HEK293 (cell line): ENCODE data around the gene STK40.

Experiments
- CTCF ChIA-PET: fragments of 350-600 bp; formaldehyde crosslinking; extraction: SDS; loops from one replicate; lab custom pipeline; 2021; ENCODE audit warnings: antibody characterized with exemption; lab: Yijun Ruan, JAX
- POLR2A ChIA-PET: fragments of 300-600 bp; formaldehyde crosslinking; extraction: SDS; loops from one replicate; lab custom pipeline; 2020; ENCODE audit warnings: antibody characterized with exemption, inconsistent platforms; lab: Yijun Ruan, JAX
- H3K27ac ChIP-seq: fragments of 200-500 bp; sonication (Bioruptor generic); 2 replicates; pipeline ENCODE4 v1.5.1; 2014; ENCODE audit warnings: low read depth, low read length, control low read depth, inconsistent platforms; ENCODE audit errors: extremely low read depth
- H3K36me3 ChIP-seq, 2 experiments: fragments of 200-500 bp in 1 of 2; sonication (Bioruptor generic) in 1 of 2; 1 replicate in 1 of 2; 2 replicates in 1 of 2; pipeline ENCODE4 v1.5.1; 2014 to 2017; ENCODE audit warnings: inconsistent platforms in 2 of 2, low read length in 2 of 2; ENCODE audit not compliant: control insufficient read depth in 2 of 2, insufficient read depth in 1 of 2
- H3K4me1 ChIP-seq: fragments of 200-500 bp; sonication (Bioruptor generic); 2 replicates; pipeline ENCODE4 v1.5.1; 2014; ENCODE audit warnings: mild to moderate bottlenecking, low read length, inconsistent platforms; ENCODE audit not compliant: control insufficient read depth, insufficient read depth
- H3K4me3 ChIP-seq: 2 replicates; pipeline ENCODE4 v1.5.1; 2011; ENCODE audit warnings: low read depth, mild to moderate bottlenecking, control low read depth, low read length, moderate library complexity
- H3K9me3 ChIP-seq: fragments of 200-500 bp; sonication (Bioruptor generic); 2 replicates; pipeline ENCODE4 v1.5.1; 2014; ENCODE audit warnings: low read depth, low read length, inconsistent platforms; ENCODE audit not compliant: control insufficient read depth, insufficient read depth
- BCL11B ChIP-seq: fragments of 450-650 bp; formaldehyde crosslinking; IDR thresholded peaks from 2 replicates; pipeline ENCODE4 v1.5.1; 2016; ENCODE audit warnings: low read depth, missing biosample characterization, missing genetic modification characterization
- ELK4 ChIP-seq: IDR thresholded peaks from 2 replicates; pipeline ENCODE4 v1.6.1; 2011; ENCODE audit warnings: mild to moderate bottlenecking, low read depth, low read length, borderline replicate concordance
- KLF10 ChIP-seq: fragments of 450-650 bp; IDR thresholded peaks from 2 replicates; pipeline ENCODE4 v1.5.1; 2018; ENCODE audit warnings: missing biosample characterization, mild to moderate bottlenecking, missing genetic modification characterization
- MZF1 ChIP-seq: fragments of 450-650 bp; formaldehyde crosslinking; IDR thresholded peaks from 2 replicates; pipeline ENCODE4 v1.5.1; 2017; ENCODE audit warnings: missing biosample characterization, missing genetic modification characterization, borderline replicate concordance
- PATZ1 ChIP-seq: fragments of 450-650 bp; formaldehyde crosslinking; IDR thresholded peaks from 2 replicates; pipeline ENCODE4 v1.5.1; 2016; ENCODE audit warnings: missing biosample characterization, missing genetic modification characterization
- PBX3 ChIP-seq: sonication (generic); formaldehyde crosslinking; IDR thresholded peaks from 2 replicates; pipeline ENCODE4 v1.8.1; 2022; ENCODE audit warnings: mild to moderate bottlenecking, moderate library complexity, missing genetic modification reagents
- PRDM1 ChIP-seq: fragments of 450-650 bp; formaldehyde crosslinking; IDR thresholded peaks from 2 replicates; pipeline ENCODE4; 2016; ENCODE audit warnings: missing biosample characterization, missing genetic modification characterization
- SP7 ChIP-seq: fragments of 450-650 bp; formaldehyde crosslinking; IDR thresholded peaks from 2 replicates; pipeline ENCODE4 v1.5.1; 2016; ENCODE audit warnings: missing biosample characterization, missing genetic modification characterization
- TSHZ1 ChIP-seq: fragments of 450-650 bp; formaldehyde crosslinking; IDR thresholded peaks from 2 replicates; pipeline ENCODE4 v1.5.1; 2016; ENCODE audit warnings: missing biosample characterization, missing genetic modification characterization, borderline replicate concordance
- ZBTB44 ChIP-seq: fragments of 450-650 bp; IDR thresholded peaks from 2 replicates; pipeline ENCODE4 v1.5.1; 2018; ENCODE audit warnings: missing biosample characterization, mild to moderate bottlenecking, missing genetic modification characterization
- ZBTB7A ChIP-seq: fragments of 450-650 bp; formaldehyde crosslinking; IDR thresholded peaks from 2 replicates; pipeline ENCODE4 v1.5.1; 2016; ENCODE audit warnings: low read depth, missing biosample characterization, missing genetic modification characterization
- ZNF16 ChIP-seq: fragments of 450-650 bp; formaldehyde crosslinking; IDR thresholded peaks from 2 replicates; pipeline ENCODE4 v1.5.1; 2016; ENCODE audit warnings: low read depth, missing biosample characterization, missing genetic modification characterization
- ZNF2 ChIP-seq: fragments of 450-650 bp; formaldehyde crosslinking; IDR thresholded peaks from 2 replicates; pipeline ENCODE4 v1.5.1; 2016; ENCODE audit warnings: missing biosample characterization, missing genetic modification characterization
- ZNF302 ChIP-seq: fragments of 450-650 bp; formaldehyde crosslinking; IDR thresholded peaks from 2 replicates; pipeline ENCODE4 v1.5.1; 2016; ENCODE audit warnings: missing biosample characterization, missing genetic modification characterization, low read depth
- ZNF311 ChIP-seq: fragments of 450-650 bp; formaldehyde crosslinking; IDR thresholded peaks from 2 replicates; pipeline ENCODE4 v1.5.1; 2017; ENCODE audit warnings: missing biosample characterization, missing genetic modification characterization, borderline replicate concordance
- ZNF391 ChIP-seq: fragments of 450-650 bp; formaldehyde crosslinking; IDR thresholded peaks from 2 replicates; pipeline ENCODE4 v1.5.1; 2016; ENCODE audit warnings: low read depth, missing biosample characterization, missing genetic modification characterization, borderline replicate concordance
- ZNF501 ChIP-seq: fragments of 450-650 bp; formaldehyde crosslinking; IDR thresholded peaks from 2 replicates; pipeline ENCODE4 v1.5.1; 2016; ENCODE audit warnings: missing biosample characterization, missing genetic modification characterization
- ZNF544 ChIP-seq: fragments of 450-650 bp; formaldehyde crosslinking; IDR thresholded peaks from 2 replicates; pipeline ENCODE4 v1.5.0; 2017; ENCODE audit warnings: missing biosample characterization, missing genetic modification characterization
- ZNF548 ChIP-seq: fragments of 450-650 bp; formaldehyde crosslinking; IDR thresholded peaks from 2 replicates; pipeline ENCODE4 v1.5.1; 2016; ENCODE audit warnings: missing biosample characterization, missing genetic modification characterization
- ZNF600 ChIP-seq: fragments of 450-650 bp; formaldehyde crosslinking; IDR thresholded peaks from 2 replicates; pipeline ENCODE4 v1.5.1; 2016; ENCODE audit warnings: missing biosample characterization, missing genetic modification characterization
- ZNF610 ChIP-seq: fragments of 450-650 bp; formaldehyde crosslinking; IDR thresholded peaks from 2 replicates; pipeline ENCODE4 v1.5.1; 2016; ENCODE audit warnings: missing biosample characterization, missing genetic modification characterization, borderline replicate concordance
- ZNF623 ChIP-seq: fragments of 450-650 bp; formaldehyde crosslinking; IDR thresholded peaks from 2 replicates; pipeline ENCODE4 v1.5.1; 2016; ENCODE audit warnings: missing biosample characterization, missing genetic modification characterization
- ZNF626 ChIP-seq: fragments of 450-650 bp; sonication (Bioruptor Pico); formaldehyde crosslinking; IDR thresholded peaks from 2 replicates; pipeline ENCODE4 v1.5.1; 2018; ENCODE audit warnings: missing biosample characterization, missing genetic modification characterization, inconsistent platforms
- ZNF654 ChIP-seq: fragments of 450-650 bp; formaldehyde crosslinking; IDR thresholded peaks from 2 replicates; pipeline ENCODE4 v1.5.1; 2016; ENCODE audit warnings: low read depth, missing biosample characterization, missing genetic modification characterization
- ZNF658 ChIP-seq: fragments of 450-650 bp; formaldehyde crosslinking; IDR thresholded peaks from 2 replicates; pipeline ENCODE4; 2016; ENCODE audit warnings: missing biosample characterization, missing genetic modification characterization
- ZNF660 ChIP-seq: fragments of 450-650 bp; IDR thresholded peaks from 2 replicates; pipeline ENCODE4 v1.5.1; 2018; ENCODE audit warnings: missing biosample characterization, mild to moderate bottlenecking, missing genetic modification characterization
- ZNF843 ChIP-seq: fragments of 450-650 bp; formaldehyde crosslinking; IDR thresholded peaks from 2 replicates; pipeline ENCODE4 v1.5.1; 2016; ENCODE audit warnings: missing biosample characterization, missing genetic modification characterization
- ZSCAN5A ChIP-seq: fragments of 450-650 bp; formaldehyde crosslinking; IDR thresholded peaks from 2 replicates; pipeline ENCODE4 v1.5.1; 2016; ENCODE audit warnings: missing biosample characterization, missing genetic modification characterization

STK40 gene

GRCh38 chr1:36420836-36421317 lies 35.2 kb upstream of the STK40 start:
- ChIA-PET POLR2A (interaction anchor here (1.2 kb wide), 1 partner anchor 272 kb away, joined by 3 read pairs; the partner anchor contains the start of gene TRAPPC3), CTCF (interaction anchor here (0.5 to 1.6 kb wide), 14 partner anchors 8 to 680 kb away, joined by 3 to 18 read pairs (median 4); no protein-coding TSS in a partner anchor)
- H3K27ac ChIP-seq, result no peak overlapping the region
- H3K9me3 ChIP-seq, result no peaks in the 10 kb centered on the region
- peaks cover 0 to 42% of the 10 kb centered on the region in 2 experiments; a peak in 1 of 3 replicates for H3K36me3 ChIP-seq
- no peaks in the 10 kb centered on the region for H3K4me1 ChIP-seq
- H3K4me3 ChIP-seq, result no peak overlapping the region
- TF ChIP-seq PRDM1 (tag by site-specific recombination) (peak; percentile 96), ZNF311 (tag by site-specific recombination) (no peak), ZSCAN5A (tag by site-specific recombination) (no peak), KLF10 (tag by site-specific recombination) (no peak), ZNF660 (0 out of 2 replicates have a peak, but pooled peaks have one; percentile 14), TSHZ1 (tag by site-specific recombination) (no peak), ZBTB7A (tag by site-specific recombination) (no peak), ZNF501 (tag by site-specific recombination) (0 out of 2 replicates have a peak, but pooled peaks have one; percentile 22), ZNF626 (no peak), ZNF2 (tag by site-specific recombination) (peak; percentile 60; the same call in 1 of the 2 replicates), BCL11B (tag by site-specific recombination) (no peak), ZNF548 (tag by site-specific recombination) (no peak), PATZ1 (tag by site-specific recombination) (no peak), ZNF658 (tag by site-specific recombination) (no peak), PBX3 (no peak), SP7 (tag by site-specific recombination) (peak; percentile 31; the same call in 1 of the 2 replicates), ZNF16 (tag by site-specific recombination) (no peak), MZF1 (no peak), ZNF302 (tag by site-specific recombination) (no peak), ZNF600 (tag by site-specific recombination) (peak; percentile 87; the same call in 1 of the 2 replicates), ZNF610 (tag by site-specific recombination) (no peak), ELK4 (no peak), ZNF654 (tag by site-specific recombination) (peak; percentile 95), ZNF623 (no peak), ZNF544 (tag by site-specific recombination) (no peak), ZBTB44 (no peak), ZNF391 (tag by site-specific recombination) (peak; percentile 49; the same call in 1 of the 2 replicates), ZNF843 (tag by site-specific recombination) (peak; percentile 22; the same call in 1 of the 2 replicates)
